Activated T-cell treated with anti-CD3 and anti-CD28 coated beads for 48 hours (primary cell): ENCODE results near the gene SHB.

ENCODE experiments used
- DNase-seq: peaks from one replicate; pipeline ENCODE4 v3.0.0-alpha.2; 2020; ENCODE audit warnings: low read depth

Gene SHB

DNA sequence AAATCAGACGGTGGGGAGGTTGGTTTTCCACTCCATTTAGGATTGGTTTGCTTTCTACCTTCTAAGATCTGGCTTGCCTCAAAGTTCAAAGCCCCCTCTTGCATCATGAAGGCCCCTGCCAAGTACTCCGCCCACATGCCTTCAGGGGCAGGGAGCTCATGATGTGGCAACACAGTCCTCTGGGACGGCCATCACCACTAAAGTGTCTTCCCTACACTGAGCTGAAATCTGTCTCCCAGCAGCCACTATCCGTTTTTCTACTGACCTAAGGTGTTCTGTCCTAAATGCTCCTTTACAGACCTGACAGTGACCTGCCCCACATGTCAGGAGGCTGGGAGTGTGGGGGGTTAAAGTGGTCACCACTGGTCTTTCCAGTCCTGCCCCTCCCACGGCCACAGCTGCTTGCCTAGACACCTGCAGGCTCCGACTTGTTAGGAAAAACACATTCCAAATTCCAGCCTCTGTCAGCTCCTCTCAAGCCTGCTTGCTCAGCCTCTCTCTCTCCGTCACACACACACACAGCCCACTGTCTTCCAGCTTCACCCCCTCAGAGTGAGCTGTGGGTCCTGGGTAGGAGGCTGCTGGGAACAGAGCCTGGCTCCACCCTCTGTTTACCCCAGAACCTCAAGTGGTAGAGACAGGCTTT is 44.9 kb downstream of the SHB start:
- DNase-seq: no peak

DNA sequence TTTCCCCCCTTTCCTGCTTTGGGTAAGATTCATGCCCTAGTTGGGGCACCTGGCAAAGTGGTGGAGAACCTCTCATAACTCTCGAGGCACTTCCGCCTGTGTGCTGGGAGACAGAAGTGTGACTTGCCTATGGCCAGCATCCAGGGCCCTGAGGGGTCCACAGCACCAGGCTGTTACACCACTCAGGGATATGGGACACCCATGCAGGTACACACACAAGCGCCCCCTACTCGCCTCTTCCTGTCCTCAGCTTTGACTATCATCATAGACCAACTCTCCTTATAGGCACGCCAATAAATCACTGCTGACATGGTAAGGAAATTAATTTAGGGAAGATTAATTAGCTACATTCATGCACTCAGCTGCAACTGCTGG is 45.4 kb downstream of the SHB start:
- no peak for DNase-seq

DNA sequence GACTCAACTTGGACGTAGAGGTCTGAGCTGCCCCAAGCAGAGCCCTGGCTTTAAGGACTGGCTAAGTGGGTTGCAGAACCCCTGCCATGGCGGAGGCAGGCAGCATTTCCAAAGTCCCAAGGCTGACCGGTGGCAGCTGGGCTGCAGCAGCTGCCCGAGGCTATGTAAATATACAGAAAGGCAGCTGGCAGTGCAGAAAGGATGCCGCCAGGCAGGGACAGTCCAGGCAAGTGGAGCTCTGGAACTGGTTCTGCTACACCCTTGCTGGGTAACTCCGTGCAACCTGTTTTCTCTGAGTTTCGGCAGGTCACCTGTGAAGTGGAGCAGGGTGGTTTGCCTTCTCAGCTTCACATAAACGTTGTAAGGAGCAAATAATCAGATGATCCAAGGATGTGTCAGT is 46.0 kb downstream of the SHB start:
- DNase-seq: no peak

- DNase-seq: no peak
Measured at GRCh38 chr9:38022203-38022895, 46.7 kb downstream of the SHB start.

GRCh38 chr9:38020151-38021076 is 48.6 kb downstream of the SHB start:
- DNase-seq: no peak

GRCh38 chr9:38019731-38020130 is 49.3 kb downstream of the SHB start:
- no peak for DNase-seq

- no peak for DNase-seq
Measured at GRCh38 chr9:38018958-38019602, 49.9 kb downstream of the SHB start.

- DNase-seq: no peak
Measured at GRCh38 chr9:38018241-38018957, 50.6 kb downstream of the SHB start.

DNA sequence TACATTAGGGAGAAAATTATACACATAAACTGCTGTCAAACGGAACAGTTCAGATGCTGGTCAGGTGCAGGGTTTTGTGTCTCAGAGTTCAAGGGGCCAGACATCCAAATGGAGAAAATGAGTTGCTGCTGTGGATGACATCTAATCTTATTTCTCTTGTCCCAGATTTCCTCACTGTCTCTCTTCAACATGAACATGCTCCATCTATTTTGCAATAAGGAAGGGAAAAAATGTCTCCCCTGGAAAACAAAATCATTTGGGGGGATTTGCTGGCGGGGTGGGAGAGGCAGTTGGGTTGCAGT is 51.2 kb downstream of the SHB start:
- no peak for DNase-seq

- DNase-seq: no peak
Measured at GRCh38 chr9:38017149-38017884, 51.7 kb downstream of the SHB start.

DNA sequence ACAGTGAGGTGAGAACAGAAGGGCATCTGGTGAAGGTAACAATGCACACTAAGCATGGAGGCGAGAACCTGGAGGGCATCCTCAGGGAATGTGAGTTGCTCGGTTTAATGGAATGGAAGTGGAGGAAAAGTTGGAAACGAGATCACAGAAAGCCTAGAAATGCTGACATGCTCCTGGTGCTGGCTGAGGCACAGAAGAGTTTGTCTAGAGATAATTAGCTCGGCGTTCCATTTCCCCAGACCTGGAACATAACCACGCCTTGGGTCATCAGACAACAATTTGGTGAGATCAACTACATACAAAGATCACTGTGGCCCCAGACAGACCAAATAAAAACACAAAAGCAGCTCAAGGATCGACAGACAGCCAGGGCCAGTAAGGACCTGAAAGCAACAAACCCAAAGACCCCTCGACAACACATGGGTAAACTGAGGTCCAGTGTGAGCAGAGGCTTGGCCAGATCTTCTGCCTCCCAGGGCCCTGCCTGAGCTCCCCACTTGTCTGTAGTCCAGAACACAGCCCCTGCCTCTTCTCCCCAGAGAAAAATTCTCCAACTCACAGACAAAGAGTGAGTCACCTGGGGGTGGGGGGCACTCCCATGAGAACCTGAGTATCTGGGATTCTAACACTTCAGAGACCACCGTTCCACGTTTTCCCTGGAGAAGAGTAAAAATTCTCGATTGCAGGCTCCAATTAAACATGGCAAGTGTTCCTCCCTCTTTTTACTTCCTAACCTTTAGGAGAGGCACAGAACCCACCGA is 52.5 kb downstream of the SHB start:
- no peak for DNase-seq

GRCh38 chr9:38015906-38016305 is 53.1 kb downstream of the SHB start:
- DNase-seq: no peak

DNA sequence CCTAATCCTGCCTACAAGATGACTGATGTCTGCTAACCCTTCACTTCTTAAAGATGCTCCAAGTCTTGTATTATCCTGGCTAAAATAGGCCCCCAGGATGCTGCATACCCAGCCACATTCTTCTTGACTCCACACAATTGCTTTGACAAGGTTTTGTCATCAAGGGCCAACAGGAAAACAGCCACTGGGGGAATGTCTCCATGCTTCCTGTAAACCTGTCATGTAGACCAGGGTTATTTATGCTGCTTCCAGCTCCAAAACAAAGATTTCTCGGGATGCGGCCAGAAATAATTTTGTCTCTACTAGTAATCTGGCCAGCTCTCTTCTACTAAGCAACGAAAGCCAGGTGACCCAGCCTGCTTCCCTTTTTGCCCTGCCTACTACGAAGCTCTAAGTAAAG is 53.8 kb downstream of the SHB start:
- DNase-seq: no peak

GRCh38 chr9:38012767-38013450 is 56.1 kb downstream of the SHB start:
- no peak for DNase-seq

- no peak for DNase-seq
Measured at GRCh38 chr9:38011991-38012390, 57.0 kb downstream of the SHB start.

GRCh38 chr9:38010918-38011704 is 57.9 kb downstream of the SHB start:
- DNase-seq: no peak

DNA sequence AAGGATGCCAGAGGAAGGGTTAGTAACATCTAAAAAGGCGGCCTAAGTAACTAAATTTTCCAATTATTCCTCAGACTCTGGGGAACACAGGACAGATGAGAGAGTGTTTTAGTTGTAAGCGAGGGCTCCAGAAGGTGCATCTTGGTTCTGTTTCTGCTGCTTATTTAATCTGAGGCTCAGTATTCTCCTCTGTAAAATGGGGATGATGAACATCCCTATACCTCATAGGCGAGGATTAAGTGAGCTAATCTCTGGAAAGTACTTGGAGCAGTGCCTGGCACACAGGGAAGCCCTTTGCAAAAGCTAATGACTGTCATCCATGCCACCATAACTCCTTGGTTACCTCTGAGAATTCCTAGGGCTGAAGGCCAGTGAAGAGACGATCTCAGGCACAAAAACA is 59.0 kb downstream of the SHB start:
- DNase-seq: no peak

GRCh38 chr9:38009035-38009501 is 60.0 kb downstream of the SHB start:
- no peak for DNase-seq
